Fibroblast of lung (primary cell): ENCODE results near the gene TBCC.

Experiments used
- CTCF ChIP-seq, 2 donors: IDR thresholded peaks in 1 of 2; conservative IDR thresholded peaks in 1 of 2; 1 replicate in 1 of 2; 2 replicates in 1 of 2; pipeline ENCODE4 v1.5.1; 2011 to 2012; ENCODE audit warnings: low read length in 2 of 2, control low read depth in 1 of 2, inconsistent platforms in 1 of 2, low read depth in 1 of 2, mild to moderate bottlenecking in 1 of 2
- EZH2 ChIP-seq: IDR thresholded peaks from 2 replicates; pipeline ENCODE4 v1.5.1; 2012; ENCODE audit warnings: low read length, control low read depth, mild to moderate bottlenecking; ENCODE audit errors: missing control alignments

GRCh38 chr6:42707595-42707994 is 38.3 kb downstream of the TBCC start:
- TF ChIP-seq CTCF (conservative IDR thresholded peaks at IDR 0.05 in 1 of 2, IDR thresholded peaks at IDR 0.05 in 1 of 2; ENCODE audit: low read depth in 1 of 2, low read length in 2 of 2) (no peak), EZH2 (no peak)
